Inflammatory macrophage treated with lipopolysaccharide for 1 hour (primary cell): ENCODE measurements around the gene AACS.

Source experiments
- DNase-seq, 2 donors: peaks; one replicate each; pipeline ENCODE4 v3.0.0-alpha.2; 2020 to 2022

AACS gene

GRCh38 chr12:125157177-125157576, 91.9 kb downstream of the AACS start:
- no peak for DNase-seq

DNA sequence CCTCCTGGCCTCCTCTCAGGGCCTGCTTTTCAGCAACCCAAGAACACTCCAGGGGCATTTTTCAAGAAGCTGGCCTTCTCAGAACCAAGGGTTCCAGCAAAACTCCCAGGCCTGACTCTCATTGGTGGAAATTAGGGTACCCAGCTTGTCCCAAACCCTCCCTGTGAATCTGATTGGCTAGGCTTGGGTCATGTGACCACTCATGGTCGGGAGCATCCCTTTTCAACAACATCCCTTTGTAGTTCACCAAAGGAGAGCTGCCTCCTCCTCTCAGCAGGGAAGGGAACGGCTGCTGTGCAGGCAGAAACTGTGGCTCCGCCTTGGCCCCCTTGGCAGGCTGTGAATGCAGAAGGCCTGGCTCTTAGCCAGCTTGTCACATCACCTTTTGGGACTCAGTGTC, 94.5 kb downstream of the AACS start:
- no peak for DNase-seq

DNA sequence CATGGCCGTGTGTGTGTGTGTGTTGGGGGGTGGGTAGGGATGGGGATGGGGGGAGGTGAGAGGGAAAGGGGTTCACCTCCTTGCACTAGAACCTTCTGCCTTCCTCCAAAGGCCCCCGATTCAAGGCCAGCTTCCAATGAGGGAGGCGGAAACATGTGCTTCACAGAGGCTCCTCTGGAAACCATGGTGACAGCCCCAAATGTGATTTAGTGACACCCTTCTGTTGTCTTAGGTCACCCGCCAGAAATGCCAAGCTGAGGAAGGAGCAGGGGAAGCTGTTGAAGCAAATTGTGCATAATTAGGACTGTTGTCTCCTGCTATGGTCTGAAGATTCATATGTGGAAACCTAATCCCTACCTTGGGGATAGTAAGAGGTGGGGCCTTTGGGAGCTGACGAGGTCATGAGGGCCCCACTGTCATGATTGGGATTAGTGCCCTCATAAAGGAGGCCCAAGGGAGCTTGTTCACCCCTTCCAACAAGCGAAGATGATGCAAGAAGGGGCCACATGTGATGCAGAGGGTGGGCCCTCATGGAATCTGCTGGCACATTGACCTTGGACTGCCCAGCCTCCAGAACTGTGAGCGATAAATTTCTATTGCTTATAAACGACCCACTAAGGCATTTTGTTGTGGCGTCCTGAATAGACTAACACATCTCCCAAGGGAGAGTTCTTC, 95.2 kb downstream of the AACS start:
- no peak for DNase-seq

GRCh38 chr12:125161712-125162022, 96.4 kb downstream of the AACS start:
- no peak for DNase-seq

DNA sequence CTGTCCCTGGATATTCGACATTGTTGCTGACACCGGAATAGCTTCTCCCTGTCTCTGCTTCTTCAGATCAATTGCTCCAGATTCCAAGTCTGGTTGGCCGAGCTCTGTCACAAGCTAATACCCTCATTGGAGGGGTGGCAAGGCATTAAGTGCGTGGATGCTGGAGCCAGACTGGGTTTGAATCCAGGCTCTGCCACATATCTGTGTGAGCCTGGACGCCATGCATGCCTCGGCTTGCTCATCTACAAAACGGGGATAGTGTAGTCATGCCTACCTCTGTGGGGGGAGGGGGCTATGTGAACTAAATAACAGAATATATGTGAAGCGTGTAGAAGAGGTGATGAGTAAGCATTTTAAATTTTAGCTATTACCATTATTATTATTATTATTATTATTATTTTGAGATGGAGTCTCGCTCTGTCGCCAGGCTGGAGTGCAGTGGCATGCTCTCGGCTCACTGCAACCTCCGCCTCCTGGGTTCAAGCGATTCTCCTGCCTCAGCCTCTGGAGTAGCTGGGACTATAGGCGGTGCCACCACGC, 97.3 kb downstream of the AACS start:
- no peak for DNase-seq

- DNase-seq, result no peak
Observed at GRCh38 chr12:125163148-125163547, 97.9 kb downstream of the AACS start.

DNA sequence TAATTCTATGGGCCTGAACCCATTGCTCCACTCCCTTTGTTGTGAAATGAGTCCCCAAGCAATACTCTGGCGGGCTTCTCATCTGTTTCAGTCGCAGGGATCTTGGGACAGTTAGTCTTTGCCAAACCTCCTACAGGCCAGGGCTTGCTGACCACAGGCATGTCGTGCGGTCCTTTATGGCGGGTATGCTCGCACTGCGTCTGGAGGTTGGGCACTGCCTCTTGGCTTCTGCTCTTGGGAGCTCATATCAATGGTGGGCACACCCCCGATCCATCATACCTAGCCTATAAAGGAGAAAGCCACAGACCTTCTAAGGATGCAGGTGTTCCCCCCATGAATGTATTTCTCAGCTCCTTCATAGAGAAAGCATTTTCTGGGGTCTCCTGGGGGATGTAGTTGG, 99.3 kb downstream of the AACS start:
- no peak for DNase-seq

DNA sequence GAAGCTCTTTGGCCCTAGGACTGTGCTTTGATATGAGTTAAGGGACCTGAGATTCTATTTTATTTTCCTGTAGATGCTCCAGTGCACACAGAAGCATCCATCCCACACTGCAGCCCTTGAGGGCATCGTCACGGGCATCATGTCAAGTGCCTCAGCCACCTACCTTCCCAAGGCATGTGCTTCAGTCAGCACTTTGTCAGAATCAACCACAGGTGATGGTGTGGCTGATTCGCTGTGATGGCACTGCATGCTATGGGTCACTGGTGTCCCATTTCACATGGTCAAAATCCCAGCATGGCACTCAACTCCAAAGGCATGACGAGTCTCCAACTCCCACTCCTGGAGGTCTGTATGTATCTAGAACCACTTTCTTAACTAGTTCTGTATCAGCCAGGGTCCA, 100.8 kb downstream of the AACS start:
- no peak for DNase-seq

DNA sequence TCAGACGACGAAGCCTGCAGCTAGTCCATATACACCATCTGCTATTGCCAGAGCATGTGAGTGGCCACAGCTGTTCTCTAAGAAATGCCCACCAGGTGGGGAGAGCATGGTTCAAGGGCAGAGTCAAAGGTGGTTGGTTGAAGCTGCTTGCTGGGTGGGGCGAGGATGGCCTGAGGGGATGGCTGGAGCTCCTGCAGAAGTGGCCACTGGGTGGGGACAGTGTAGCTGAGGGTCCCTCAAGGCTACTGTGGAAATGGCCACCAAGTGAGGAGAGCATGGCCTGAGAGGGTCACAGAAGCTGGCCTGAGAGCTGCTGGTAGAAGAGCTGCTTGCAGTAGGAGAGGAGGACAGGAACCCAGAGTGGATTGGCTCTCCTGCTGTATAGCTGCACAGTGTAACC, 102.4 kb downstream of the AACS start:
- no peak for DNase-seq

- no peak for DNase-seq
Observed at GRCh38 chr12:125169451-125169850, 104.2 kb downstream of the AACS start.

GRCh38 chr12:125169870-125170269, 104.6 kb downstream of the AACS start:
- DNase-seq, result no peak

DNA sequence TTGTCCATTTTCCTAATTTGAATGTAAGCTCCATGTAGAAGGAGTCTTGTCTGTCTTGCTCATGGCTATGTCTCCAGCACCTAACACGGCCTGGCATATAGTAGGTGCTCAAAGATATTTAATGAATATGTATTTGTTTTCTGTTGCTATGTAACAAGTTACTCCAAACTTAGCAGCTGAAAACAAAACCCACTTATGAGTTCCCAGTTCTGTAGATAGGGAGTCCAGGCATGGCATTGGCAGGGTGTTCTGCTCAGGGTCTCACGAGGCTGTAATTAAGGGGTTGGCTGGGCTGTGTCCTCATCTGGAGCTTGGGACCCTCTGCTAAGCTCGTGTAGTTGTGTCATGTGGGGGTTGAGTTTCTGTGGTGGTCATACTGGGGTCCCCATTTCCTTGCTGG, 106.0 kb downstream of the AACS start:
- DNase-seq, result no peak

- DNase-seq, result no peak
Observed at GRCh38 chr12:125172231-125172850, 107.1 kb downstream of the AACS start.

DNA sequence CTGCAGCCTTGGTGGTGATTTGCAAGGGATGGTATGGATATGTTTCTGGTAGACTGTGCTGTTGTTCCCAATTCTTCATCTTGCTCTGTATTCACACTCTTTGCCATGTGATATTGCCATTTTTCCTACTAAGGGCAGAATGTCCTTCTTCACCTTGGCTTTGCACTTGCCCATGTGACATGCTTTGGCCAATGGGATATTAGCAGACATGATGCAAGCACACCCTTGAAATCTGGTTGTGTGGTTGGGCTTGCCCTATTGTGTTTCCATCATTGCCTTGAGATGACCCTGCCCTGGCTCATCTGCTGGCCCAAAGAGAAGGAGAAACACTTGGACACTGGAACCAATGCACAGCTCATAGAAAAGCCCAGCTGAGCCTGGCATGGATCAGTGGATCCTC, 110.3 kb downstream of the AACS start:
- no peak for DNase-seq

- no peak for DNase-seq
Observed at GRCh38 chr12:125178222-125178621, 113.0 kb downstream of the AACS start.

- no peak for DNase-seq
Observed at GRCh38 chr12:125180144-125180543, 114.9 kb downstream of the AACS start.

DNA sequence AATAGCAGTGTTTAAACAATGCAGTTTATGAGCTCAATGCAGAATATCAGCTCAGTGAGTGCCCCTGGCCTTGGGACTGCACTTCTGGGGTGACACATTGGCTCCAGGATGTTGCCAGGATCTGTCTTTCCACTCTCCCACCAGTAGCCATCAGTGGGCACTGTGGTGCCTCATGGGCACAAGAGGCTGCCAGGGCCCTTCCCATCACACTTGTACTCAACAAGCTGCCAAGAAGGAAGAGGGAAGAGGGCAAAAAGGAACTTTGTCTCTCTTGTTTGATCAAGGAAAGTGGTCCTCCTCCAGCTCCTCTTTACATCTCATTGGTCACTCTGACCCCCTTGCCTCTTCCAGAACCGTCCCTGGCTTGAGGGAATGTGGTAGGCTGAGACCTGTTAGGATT, 115.9 kb downstream of the AACS start:
- no peak for DNase-seq

DNA sequence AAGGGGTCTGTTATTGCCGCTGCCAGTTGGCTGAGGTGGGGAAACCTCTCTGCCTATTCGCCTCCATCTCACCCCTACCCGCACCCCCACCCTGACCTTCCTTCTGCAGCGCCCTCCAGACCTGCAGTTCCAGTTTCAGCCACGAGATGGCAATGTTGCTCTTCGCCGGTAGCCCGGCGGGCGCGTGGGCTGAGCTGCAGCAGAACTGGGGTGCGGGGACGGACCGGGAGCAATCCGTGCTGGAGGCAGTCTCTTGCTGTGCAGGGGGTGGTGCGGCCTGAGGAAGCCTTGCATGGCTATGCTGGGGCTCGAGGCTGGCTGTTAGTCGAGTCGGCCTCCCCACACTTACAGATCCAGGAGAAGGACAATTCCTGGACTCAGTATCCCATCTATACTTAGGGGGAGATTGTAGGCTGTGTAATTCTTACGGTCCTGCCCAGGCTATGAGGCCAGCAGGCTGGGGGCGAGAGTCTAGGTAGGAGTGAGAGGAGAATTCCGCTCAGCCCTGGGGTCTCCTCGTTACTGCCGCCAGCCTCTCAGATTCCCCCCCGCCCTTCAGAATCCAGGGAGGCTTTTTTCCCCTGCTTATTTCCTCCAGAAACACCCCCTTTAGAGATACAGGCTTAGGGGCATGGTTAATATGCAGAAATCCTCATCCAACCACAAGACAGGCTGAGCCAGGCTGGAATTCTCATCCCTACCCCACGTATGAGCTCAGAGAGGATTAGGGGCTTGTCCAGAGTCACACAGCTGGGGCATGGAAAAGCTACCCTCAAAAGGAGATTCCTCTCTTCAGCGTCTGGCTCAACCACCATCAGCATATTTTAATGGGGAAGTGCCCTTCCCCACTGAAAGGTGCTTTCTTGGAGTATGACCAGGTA, 118.2 kb downstream of the AACS start:
- DNase-seq, result peak; percentile 53 to 96

DNA sequence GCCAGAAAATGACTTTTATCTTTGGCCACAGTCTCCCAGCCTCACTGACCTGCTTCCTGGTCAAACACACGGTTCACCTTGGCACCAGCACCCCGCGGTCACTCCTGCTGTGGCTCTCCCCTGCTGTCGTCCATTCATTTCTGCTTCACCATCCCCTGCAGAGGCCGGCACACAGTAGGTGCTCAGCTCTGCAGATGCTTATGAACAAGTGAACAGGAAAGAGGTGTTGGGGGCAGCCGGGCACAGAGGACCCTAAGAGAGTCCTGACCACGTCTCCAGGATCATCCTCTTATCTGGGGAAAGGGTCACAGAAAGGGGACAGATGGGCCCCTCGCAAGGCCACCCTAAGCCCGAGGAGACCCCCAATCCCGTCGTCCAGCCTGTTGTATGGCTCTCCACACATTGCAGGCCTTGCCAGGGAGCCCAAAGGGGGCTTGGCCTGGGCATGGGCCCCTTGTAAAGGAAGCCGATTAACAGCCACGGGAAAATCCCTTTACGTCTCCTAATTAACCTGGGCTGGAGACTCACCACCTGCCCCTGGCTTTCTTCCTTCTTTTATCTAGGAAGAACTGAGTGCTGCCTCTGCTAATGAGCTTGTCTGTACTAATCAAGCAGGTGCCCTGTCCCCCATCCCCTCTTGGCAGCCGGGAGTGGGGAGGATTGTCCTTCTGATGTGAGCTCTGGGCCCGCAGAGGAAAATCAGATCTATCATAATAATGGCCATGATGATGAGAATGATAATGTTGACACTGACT, 119.2 kb downstream of the AACS start:
- DNase-seq, result no peak

DNA sequence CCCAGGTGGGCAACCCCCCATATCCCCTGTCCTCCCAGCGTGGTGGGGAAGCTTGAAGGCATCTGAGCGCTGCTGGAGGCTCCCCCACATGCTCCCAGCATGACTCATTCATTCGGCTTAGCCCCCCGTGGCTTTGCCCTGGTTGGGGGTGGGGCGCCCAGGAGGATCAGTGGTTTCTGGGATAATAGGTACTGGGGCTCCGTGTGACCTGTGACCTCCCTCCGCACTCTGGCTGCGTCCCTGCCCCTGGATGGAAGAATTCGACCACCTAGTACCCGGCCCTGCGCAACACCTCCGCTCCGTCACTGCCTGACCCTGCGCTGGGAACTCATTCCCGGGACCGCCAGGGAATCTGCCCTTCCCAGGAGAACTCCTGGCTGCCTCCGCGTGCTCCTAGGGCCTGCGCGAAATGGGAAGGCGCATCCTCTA, 120.1 kb downstream of the AACS start:
- no peak for DNase-seq

- peak in 1 of 2 donors; percentile 12 for DNase-seq
Observed at GRCh38 chr12:125185740-125186470, 120.7 kb downstream of the AACS start, which contains the start of gene TMEM132B. TMEM132B (plus strand) TSS chr12:125186386.

DNA sequence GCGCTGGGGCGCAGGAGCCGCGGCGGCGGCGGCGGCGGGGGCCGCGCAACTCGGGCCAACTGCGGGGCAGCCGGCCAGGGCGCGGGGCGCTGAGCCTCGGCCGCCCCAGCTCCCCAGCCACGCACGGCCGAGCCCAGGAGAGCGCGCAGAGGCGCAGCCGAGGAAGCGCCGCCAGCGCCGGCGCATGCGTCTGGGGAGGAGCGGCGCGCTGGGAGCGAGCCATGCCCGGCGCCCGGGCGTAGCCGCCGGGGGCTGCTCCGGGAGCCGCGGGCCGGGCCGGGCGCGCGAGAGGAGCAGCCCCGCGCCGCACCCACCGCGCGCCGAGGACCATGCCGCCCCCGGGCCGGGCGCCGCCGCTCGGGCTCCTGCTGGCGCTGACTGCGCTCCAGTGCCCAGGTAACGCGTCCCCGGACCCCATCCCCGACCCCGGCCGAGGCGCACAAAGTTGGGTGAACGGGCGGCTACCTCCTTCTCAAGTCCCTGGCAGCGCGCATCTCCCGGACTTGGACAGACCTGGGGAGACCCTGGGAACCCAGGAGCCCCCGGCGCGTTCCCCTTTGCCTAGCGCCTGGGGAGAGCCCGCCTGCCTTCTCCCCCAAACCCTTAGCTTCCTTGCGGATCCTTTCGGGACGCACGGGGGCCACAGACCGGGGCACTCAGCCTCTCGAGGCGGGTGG, 121.4 kb downstream of the AACS start:
- no peak for DNase-seq
